H1 (cell line): ENCODE data around the gene SPATA22. TPM values are rescaled to one million over a fixed set of nuclear protein-coding genes. Genes with fewer than 3 reads are reported as not detected.

Experiments
- HDAC2 ChIP-seq, 2 experiments: fragments of 300-600 bp in 1 of 2; sonication (generic) in 1 of 2; IDR thresholded peaks; 2 replicates each; pipeline ENCODE4 v1.6.1; 2011 to 2012; ENCODE audit warnings: low read depth in 2 of 2, low read length in 2 of 2, mild to moderate bottlenecking in 2 of 2, moderate library complexity in 2 of 2, borderline replicate concordance in 1 of 2, inconsistent platforms in 1 of 2
- JUND ChIP-seq: IDR thresholded peaks from 2 replicates; pipeline ENCODE4 v1.6.1; 2011; ENCODE audit warnings: mild to moderate bottlenecking, improper control_type of control experiment, low read length
- KDM1A ChIP-seq: fragments of 200-600, 300-600 bp; sonication (generic); IDR thresholded peaks from 2 replicates; pipeline ENCODE4 v1.7.1; 2016; ENCODE audit warnings: mild to moderate bottlenecking, low read length, borderline replicate concordance
- KDM4A ChIP-seq: IDR thresholded peaks from one replicate; pipeline ENCODE4 v1.7.1; 2012; ENCODE audit warnings: low read depth, mild to moderate bottlenecking, moderate library complexity, low read length, inconsistent platforms; ENCODE audit not compliant: severe bottlenecking
- SP4 ChIP-seq: IDR thresholded peaks from 2 replicates; pipeline ENCODE4 v1.6.1; 2012; ENCODE audit warnings: low read length, inconsistent platforms
- TCF12 ChIP-seq: IDR thresholded peaks from 2 replicates; pipeline ENCODE4 v1.6.1; 2011; ENCODE audit warnings: low read depth, mild to moderate bottlenecking, low read length
- YY1 ChIP-seq: IDR thresholded peaks from 2 replicates; pipeline ENCODE4 v1.6.1; 2011; ENCODE audit warnings: low read depth, mild to moderate bottlenecking, low read length
- polyA plus RNA-seq, 7 experiments: library from polyadenylated mRNA; depleted of rRNA in 3 of 7; stranded (reverse) in 5 of 7; unstranded in 2 of 7; fragments of >200 nt in 5 of 7; fragments of 200-250 nt in 2 of 7; gene quantifications; 1 replicate in 5 of 7; 2 replicates in 1 of 7; 4 replicates in 1 of 7; pipeline versions ENCODE4 v1.2.1 to v1.2.3, GENCODE V29; 2011 to 2013; ENCODE audit warnings: missing spikeins in 2 of 7, mixed read lengths in 2 of 7
- total RNA-seq: library from RNA; stranded (reverse); fragmentation: NEBNext Ultra II Directional; extraction: Animal tissue kit (Norgen Biotek cat#: 25700); gene quantifications from 2 replicates; pipeline ENCODE4 v1.2.1, GENCODE V29; 2021

The SPATA22 gene
- total and polyA plus RNA-seq, 2 of the 8 experiments (the other 6 are each of a cell fraction or from before 2014, with no cell fraction given), result 0.06 TPM; not detected in 1

DNA sequence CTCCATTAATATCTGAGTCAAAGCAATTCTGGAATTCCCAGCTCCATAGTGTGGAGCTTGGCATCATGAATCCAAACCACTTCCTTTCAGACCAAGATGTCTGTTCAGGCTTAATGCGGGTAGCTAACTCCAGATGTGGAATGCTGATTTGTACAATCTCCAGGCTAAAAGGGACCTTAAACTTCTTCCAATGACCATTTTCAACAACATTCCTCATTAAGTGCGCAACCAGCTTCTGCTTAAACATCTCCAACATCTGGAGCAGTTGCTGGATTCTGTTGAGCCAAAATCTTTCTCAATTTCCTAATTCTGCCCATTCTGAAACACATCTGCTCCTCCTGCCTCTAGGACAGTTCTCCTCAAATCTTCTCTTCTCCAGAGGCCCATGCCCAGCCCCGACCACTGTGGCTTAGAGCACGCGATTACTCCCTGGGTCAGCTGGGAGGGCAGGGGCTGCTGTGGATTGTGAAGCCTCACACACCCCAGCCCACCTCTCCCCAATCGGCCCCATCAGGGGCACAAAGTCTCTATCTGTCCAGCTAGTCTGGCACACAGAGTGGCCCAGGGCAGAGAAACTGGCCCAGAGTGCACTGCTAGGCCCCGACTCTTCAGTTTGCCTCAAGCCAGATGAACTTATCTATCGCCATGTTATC lies 40.4 kb upstream of the SPATA22 start (continued):
- TF ChIP-seq JUND (no peak), YY1 (no peak), KDM1A (no peak), SP4 (no peak), KDM4A (no peak), HDAC2 (IDR thresholded peaks at IDR 0.05; ENCODE audit: borderline replicate concordance in 1 of 2, low read depth in 2 of 2, low read length in 2 of 2) (no peak), TCF12 (no peak)
